ENCODE data around the gene MEIS2.

DNA sequence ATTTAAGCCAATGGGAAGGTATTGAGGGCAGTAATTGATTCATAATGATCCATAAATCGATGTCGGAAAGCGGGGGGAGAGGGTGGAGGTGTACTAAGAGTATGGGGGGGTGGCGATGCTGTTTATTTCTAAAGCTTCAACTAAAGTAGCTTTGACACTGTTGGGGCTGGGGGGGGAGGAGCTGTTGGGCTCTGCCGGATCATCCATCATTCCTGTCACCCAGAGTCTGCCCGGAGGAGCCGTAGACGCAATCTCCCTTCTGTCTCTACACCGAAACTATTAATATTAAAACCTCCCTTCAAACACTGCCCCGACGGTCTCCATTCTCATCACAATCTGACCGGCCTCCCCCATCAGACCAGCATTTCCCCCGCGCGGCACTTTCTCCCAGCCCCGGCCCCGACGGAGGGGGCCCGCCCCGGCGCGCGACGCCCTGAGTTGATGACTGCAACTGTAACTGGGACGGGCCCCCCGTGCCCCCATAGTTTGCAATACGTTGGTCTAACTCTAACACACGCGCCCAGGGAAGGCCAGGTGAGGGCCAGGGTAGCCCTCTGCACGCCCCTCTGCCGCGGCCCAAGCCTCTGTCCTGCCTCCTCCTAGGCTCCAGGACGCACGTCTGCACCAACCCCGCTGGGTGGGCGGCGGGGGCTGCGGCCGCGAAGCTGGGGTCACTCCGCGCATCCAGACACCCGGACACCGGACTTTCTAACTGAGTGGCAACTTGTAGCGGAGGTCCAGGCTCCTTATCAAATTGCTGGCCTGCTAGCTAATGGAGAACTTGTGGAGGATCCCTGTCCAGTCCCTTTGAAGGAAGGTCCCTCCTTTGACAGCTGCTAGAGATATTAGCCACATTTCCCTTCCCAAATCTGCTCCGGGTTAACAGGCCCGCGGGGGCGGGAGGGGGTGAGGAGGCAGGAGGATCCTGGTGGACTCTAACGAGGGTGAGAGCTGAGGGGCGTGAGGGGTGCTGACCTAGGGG lies 212.0 kb downstream of the MEIS2 start:
- no peak for TF ChIP-seq CTCF (IDR thresholded peaks at IDR 0.05)
- no peak for TF ChIP-seq POLR2A (IDR thresholded peaks at IDR 0.05)

Measured in Peyer's patch (tissue), 4 donors.